Transverse colon (tissue), 4 donors: ENCODE measurements around the gene PLEKHA7.

Source experiments
- EP300 ChIP-seq: sonication (generic); formaldehyde crosslinking; IDR thresholded peaks from one replicate; pipeline ENCODE4 v1.6.1; 2017; ENCODE audit warnings: antibody characterized with exemption, low read depth
- POLR2A ChIP-seq: fragments of 450-650 bp; IDR thresholded peaks from one replicate; pipeline ENCODE4 v1.6.1; 2016; ENCODE audit warnings: antibody characterized with exemption, mild to moderate bottlenecking, moderate library complexity
- POLR2AphosphoS5 ChIP-seq, 3 donors: sonication (generic); formaldehyde crosslinking; IDR thresholded peaks; one replicate each; pipeline ENCODE4 v1.6.1; 2016; ENCODE audit warnings: antibody characterized with exemption in 3 of 3
- TF ChIP-seq, protein P1 (sequence below), 5 experiments: fragments of 200-600 bp in 3 of 5; fragments of 450-650 bp in 2 of 5; sonication (generic) in 3 of 5; IDR thresholded peaks; 1 replicate in 2 of 5; 2 replicates in 3 of 5; pipeline ENCODE4 v1.5.1; 2016 to 2017; ENCODE audit warnings: antibody characterized with exemption in 5 of 5, inconsistent platforms in 3 of 5, mild to moderate bottlenecking in 2 of 5, moderate library complexity in 1 of 5

DNA sequence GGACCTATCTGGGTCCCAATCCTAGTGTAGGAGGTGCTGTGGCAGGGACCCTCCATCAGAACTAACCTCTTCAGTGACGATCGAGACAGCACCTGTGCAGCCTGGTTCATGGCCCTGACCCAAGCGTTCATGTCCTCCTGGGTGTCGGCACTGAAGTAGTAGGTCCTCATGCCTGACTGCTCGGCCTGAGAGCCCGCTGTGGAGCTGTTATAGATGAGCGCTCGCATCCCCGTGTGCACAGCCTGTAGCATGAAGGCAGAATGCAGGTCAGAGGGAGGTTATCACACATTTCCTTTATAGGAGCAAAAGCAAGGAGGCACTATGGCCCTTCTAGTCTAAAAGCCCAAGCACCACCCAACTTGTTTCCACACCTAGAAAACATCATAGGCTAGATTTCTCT is 172.7 kb downstream of the PLEKHA7 start:
- TF ChIP-seq, protein P1, sequence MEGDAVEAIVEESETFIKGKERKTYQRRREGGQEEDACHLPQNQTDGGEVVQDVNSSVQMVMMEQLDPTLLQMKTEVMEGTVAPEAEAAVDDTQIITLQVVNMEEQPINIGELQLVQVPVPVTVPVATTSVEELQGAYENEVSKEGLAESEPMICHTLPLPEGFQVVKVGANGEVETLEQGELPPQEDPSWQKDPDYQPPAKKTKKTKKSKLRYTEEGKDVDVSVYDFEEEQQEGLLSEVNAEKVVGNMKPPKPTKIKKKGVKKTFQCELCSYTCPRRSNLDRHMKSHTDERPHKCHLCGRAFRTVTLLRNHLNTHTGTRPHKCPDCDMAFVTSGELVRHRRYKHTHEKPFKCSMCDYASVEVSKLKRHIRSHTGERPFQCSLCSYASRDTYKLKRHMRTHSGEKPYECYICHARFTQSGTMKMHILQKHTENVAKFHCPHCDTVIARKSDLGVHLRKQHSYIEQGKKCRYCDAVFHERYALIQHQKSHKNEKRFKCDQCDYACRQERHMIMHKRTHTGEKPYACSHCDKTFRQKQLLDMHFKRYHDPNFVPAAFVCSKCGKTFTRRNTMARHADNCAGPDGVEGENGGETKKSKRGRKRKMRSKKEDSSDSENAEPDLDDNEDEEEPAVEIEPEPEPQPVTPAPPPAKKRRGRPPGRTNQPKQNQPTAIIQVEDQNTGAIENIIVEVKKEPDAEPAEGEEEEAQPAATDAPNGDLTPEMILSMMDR (IDR thresholded peaks at IDR 0.05), result no peak
- TF ChIP-seq POLR2A, result no peak
- TF ChIP-seq EP300, result no peak
- no peak for TF ChIP-seq POLR2AphosphoS5 (IDR thresholded peaks at IDR 0.05)
